Measurements from ENCODE around the gene PREX1.

PREX1 gene

DNA sequence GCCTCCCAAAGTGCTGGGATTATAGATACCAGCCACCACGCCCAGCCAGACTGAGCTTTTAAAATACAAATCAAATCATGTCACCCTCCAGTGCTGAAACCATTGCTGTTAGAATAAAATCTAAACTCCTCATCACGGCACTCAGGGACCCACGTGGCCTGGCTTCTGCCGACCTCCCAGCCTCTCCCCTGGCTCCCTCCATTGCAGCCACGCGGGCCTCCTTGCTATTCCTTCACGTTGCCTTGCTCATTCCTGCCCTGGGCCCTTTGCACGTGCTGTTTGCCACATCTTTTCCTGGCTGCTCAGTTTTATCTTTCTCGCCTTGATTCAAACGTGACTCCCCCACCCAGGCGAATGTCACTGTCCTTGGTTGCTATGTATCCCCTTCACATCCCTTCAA lies 244.6 kb downstream of the PREX1 start:
- DNase-seq (ENCODE audit: low read depth in 2 of 2), result no peak

DNA sequence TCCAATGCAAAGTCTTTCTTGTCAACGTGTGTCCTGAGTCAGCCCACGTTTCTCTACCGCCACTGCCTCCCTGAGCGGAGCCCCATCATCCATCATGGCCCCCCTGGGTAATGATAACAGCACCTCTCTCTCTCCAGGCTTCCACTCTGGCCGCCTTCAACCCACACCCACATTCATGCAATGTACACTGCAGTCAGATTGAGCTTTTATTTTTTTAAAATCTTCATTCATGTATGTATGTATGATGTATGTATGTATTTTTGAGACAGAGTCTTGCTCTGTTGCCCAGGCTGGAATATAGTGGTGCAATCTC lies 245.2 kb downstream of the PREX1 start:
- no peak for DNase-seq (ENCODE audit: low read depth in 2 of 2)

DNA sequence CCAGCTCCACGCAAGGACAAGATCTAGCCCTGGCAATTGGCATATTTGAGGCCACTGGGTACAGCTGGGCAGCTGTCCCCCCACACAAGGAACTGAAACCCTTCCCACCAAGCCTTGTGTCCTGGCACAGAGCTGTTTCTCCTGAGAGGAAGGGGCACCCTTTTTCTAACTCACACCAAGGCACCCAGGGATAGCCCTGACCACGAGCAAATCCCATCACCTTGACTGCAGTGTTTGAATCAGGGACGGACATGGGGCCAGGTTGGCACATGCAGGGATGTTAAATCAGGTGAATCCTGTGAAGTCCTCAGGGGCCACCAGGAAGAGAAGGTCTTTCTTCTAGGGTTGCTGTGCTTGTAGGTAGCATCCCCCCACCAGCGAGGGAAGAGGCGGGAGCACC lies 246.6 kb downstream of the PREX1 start:
- no peak for DNase-seq (ENCODE audit: low read depth in 2 of 2)

DNA sequence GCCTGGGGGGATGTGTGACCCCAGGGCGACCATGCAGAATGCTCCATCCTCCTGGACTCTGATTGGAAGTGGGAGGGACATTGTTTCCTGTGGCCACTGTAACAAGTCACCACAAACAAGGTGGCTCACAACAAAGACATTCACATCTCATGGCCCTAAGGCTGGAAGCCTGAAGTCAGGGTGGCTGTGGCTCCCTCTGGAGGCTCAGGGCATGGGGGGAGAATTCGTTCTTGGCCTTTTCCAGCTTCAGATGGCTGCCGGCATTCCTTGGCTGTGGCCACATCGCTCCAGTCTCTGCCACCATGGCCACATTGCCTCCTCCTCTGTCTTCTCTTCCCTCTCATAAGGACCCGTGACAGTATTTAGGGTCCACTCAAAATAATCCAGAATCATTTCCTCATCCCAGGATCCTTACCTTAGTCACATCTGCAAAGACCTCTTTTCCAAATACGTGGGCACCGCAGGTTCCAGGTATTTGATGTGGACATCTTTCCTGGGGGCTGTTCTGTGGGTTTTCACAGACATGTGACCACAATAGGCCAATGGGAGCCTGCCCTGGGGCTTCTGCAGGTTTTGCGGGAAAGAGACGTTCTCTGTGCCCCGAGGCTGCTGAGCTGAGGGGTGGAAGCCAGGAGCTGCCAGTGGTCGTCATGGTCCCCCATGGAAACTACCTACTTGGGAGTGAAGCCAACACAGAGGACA lies 249.3 kb downstream of the PREX1 start:
- DNase-seq (ENCODE audit: low read depth in 2 of 2), result no peak

DNA sequence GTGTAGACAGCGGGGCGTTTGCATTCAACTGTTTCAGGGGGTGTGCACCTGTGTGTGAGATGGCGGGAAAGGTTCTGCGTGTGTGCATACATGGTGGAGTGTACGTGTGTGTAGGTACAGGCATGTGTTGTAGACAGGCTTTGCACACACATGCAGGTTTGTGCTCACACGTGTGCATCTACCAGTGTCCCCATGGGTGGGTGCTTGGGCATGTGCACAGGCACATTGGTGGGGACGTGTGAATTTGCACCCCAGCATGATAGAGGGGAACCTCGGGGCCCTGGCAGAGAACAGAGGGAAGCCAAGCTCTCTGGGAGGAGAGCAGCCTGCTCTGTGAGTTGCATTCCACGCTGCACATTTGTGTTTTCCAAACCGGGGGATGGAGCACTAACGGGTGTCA lies 250.2 kb downstream of the PREX1 start:
- DNase-seq (ENCODE audit: low read depth in 2 of 2), result no peak

DNA sequence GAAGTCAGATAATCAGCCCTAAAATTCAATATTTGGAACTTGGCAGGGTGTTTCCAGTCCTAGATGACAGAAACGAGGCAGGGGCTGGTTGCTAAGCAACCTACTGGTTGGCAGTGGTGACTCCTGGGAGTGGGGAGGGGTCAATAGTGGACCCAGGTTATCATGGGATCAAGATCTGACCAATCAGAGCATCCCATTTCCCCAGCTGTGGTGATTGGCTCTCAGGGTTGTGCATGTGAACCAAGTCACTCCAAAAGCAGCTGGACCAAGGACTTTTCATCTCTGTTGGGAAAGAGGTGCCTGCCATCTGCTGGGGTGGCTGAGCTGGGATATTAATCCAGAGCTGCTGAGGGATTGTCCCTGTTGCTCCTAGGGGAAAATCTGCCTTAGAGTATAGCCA lies 253.4 kb downstream of the PREX1 start:
- no peak for DNase-seq (ENCODE audit: low read depth in 2 of 2)
